A673 (cell line): ENCODE measurements around the gene EPHB2. TPM values are rescaled to one million over a fixed set of nuclear protein-coding genes. Genes with fewer than 3 reads are reported as not detected.

ENCODE experiments used
- BruUV-seq: library from RNA; stranded (reverse); fragments of 400-500 nt; replicated peaks from 2 replicates; lab custom pipeline; 2021; lab: Mats Ljungman, UMichigan
- CTCF ChIA-PET: fragments of 300-600 bp; sonication (Branson Sonifier 250); formaldehyde crosslinking; loops from one replicate; lab custom pipeline; 2022; ENCODE audit warnings: antibody characterized with exemption; lab: Charles Lee
- POLR2A ChIA-PET: fragments of 300-600 bp; sonication (Branson Sonifier 250); formaldehyde crosslinking; loops from one replicate; lab custom pipeline; 2022; ENCODE audit warnings: antibody characterized with exemption; ENCODE audit not compliant: low non-redundant PET; lab: Charles Lee
- DNase-seq: peaks from one replicate; pipeline ENCODE4 v3.0.0-alpha.2; 2015; ENCODE audit warnings: low spot score
- H3K27ac ChIP-seq: fragments of 200-600 bp; sonication (generic); 2 replicates; pipeline ENCODE4 v1.5.1; 2016; ENCODE audit warnings: mixed run types, low read depth, mild to moderate bottlenecking, mixed read lengths, antibody characterized with exemption, low read length; ENCODE audit not compliant: poor library complexity, severe bottlenecking
- H3K27me3 ChIP-seq: fragments of 200-600 bp; sonication (generic); replicated peaks from 2 replicates; pipeline ENCODE4 v1.6.1; 2017; ENCODE audit warnings: mixed run types, low read depth, mild to moderate bottlenecking, mixed read lengths, antibody characterized with exemption, low read length; ENCODE audit not compliant: insufficient read depth, poor library complexity
- H3K36me3 ChIP-seq: fragments of 200-600 bp; sonication (generic); 2 replicates; pipeline ENCODE4 v1.6.1; 2016; ENCODE audit warnings: mixed run types, mild to moderate bottlenecking, mixed read lengths, antibody characterized with exemption, low read length; ENCODE audit not compliant: insufficient read depth, poor library complexity, severe bottlenecking
- H3K4me1 ChIP-seq: fragments of 200-600 bp; sonication (generic); 2 replicates; pipeline ENCODE4 v1.6.1; 2017; ENCODE audit warnings: mixed run types, mild to moderate bottlenecking, mixed read lengths, antibody characterized with exemption, low read length; ENCODE audit not compliant: insufficient read depth, poor library complexity, severe bottlenecking
- H3K4me3 ChIP-seq: fragments of 200-600 bp; sonication (generic); 2 replicates; pipeline ENCODE4 v1.5.1; 2016; ENCODE audit warnings: low read depth, mixed run types, mild to moderate bottlenecking, mixed read lengths, low read length; ENCODE audit not compliant: poor library complexity, severe bottlenecking
- H3K9me3 ChIP-seq: fragments of 200-600 bp; sonication (generic); 2 replicates; pipeline ENCODE4 v1.6.1; 2016; ENCODE audit warnings: mixed run types, low read depth, mild to moderate bottlenecking, mixed read lengths, antibody characterized with exemption, low read length; ENCODE audit not compliant: poor library complexity, severe bottlenecking
- CTCF ChIP-seq: fragments of 300-800, 200-600 bp; sonication (generic); conservative IDR thresholded peaks from 2 replicates; pipeline ENCODE4 v1.5.1; 2017; ENCODE audit warnings: low read depth, mild to moderate bottlenecking, antibody characterized with exemption, low read length, moderate library complexity, mixed read lengths
- EZH2 ChIP-seq: fragments of 200-600 bp; sonication (generic); IDR thresholded peaks from 2 replicates; pipeline ENCODE4 v1.6.1; 2017; ENCODE audit warnings: borderline replicate concordance, low read depth, mild to moderate bottlenecking, mixed read lengths, antibody characterized with exemption, low read length; ENCODE audit not compliant: poor library complexity, severe bottlenecking
- intact Hi-C: fragments of 100-400 bp; cut with micrococcal nuclease; formaldehyde crosslinking; loops from one replicate; pipeline ENCODE4 v1.10.0; 2022; ENCODE audit not compliant: unreplicated experiment
- total RNA-seq: library from RNA; stranded (reverse); gene quantifications from 2 replicates; pipeline ENCODE4 v1.2.3, GENCODE V29; 2021

Gene EPHB2
- total RNA-seq, 1 experiment from 2014 or later, result 10.4 TPM

DNA sequence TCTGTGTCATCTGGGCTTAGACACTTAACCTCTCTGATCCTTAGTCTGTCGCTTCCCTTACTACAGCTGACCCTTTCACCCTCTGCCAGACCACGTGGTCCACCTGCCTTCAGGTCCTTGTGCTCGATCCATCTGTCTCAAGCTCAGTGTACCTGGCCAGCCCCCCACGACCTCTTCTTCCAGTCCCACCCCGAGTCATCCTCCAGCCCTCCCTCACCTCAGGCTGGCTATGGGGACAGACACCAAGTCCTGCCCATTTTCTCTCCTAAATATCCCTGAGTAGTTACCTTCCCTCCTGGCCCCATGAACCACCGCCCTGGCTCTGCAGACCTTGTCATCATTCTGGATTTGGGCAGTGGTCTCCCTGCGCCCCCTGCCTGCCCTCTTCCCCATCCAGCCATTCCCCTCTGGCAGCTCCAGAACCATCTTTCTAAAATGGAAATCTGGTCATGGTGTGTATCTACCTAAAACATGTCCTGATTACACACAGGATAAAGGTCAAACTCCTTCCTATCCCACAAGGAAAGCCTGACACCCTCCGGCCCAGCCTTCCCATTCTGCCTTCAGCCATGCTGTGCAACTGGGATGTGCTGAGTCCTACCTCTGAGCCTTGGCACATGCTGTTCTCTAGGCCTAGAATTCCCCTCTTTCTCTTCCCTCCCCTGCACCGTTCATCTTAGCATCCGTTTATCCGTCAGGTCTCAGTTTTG, 107.6 kb downstream of the EPHB2 start:
- no peak overlapping the region for H3K27ac ChIP-seq
- H3K9me3 ChIP-seq, result no peaks in the 10 kb centered on the region
- CTCF ChIA-PET, result no interaction called here
- POLR2A ChIA-PET, result interaction anchor here (0.6 to 0.7 kb wide), 2 partner anchors 529 to 568 kb away, joined by 3 to 16 read pairs; no protein-coding TSS in a partner anchor
- no TSS peak for BruUV-seq
- TF ChIP-seq CTCF (no peak), EZH2 (no peak)
- H3K27me3 ChIP-seq, result no peaks in the 10 kb centered on the region
- no peaks in the 10 kb centered on the region for H3K4me1 ChIP-seq
- H3K36me3 ChIP-seq, result no peaks in the 10 kb centered on the region
- H3K4me3 ChIP-seq, result no peak overlapping the region
- intact Hi-C loops, result no loop called here
- no peak for DNase-seq

GRCh38 chr1:22819361-22819760, 108.7 kb downstream of the EPHB2 start:
- BruUV-seq, result no TSS peak
- ChIA-PET POLR2A (no interaction called here), CTCF (no interaction called here)
- intact Hi-C loops, result no loop called here
- H3K4me1 ChIP-seq, result no peaks in the 10 kb centered on the region
- H3K36me3 ChIP-seq, result no peaks in the 10 kb centered on the region
- DNase-seq, result no peak
- no peaks in the 10 kb centered on the region for H3K9me3 ChIP-seq
- no peak overlapping the region for H3K4me3 ChIP-seq
- no peak for TF ChIP-seq CTCF
- H3K27me3 ChIP-seq, result no peaks in the 10 kb centered on the region
- no peak overlapping the region for H3K27ac ChIP-seq

DNA sequence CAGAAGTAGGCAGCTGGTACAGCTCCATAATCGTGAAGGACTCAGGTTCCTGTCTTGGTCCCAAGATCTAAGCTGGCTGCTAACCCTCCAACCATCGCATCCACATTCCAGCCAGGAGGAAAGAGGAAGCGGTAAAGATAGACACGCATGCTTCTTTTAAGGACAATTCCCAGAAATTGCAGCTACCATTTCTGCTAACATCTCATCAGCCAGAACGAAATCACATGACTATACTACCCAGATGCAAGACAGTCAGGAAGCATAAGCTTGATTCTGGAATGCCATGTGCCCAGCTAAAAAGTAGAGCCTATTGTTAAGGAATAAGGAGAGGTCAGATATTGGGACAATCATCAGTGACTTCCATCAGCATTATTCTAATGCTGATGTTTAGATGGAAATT, 110.4 kb downstream of the EPHB2 start:
- intact Hi-C loops, result no loop called here
- no peak overlapping the region for H3K27ac ChIP-seq
- no peak overlapping the region for H3K4me3 ChIP-seq
- no peaks in the 10 kb centered on the region for H3K9me3 ChIP-seq
- H3K36me3 ChIP-seq, result no peaks in the 10 kb centered on the region
- ChIA-PET CTCF (no interaction called here), POLR2A (no interaction called here)
- no peak for DNase-seq
- H3K27me3 ChIP-seq, result no peaks in the 10 kb centered on the region
- no TSS peak for BruUV-seq
- TF ChIP-seq CTCF, result no peak
- no peak for TF ChIP-seq EZH2
- no peaks in the 10 kb centered on the region for H3K4me1 ChIP-seq
